ENCODE data around the gene ITIH5. TPM values are rescaled to one million over a fixed set of nuclear protein-coding genes. Genes with fewer than 3 reads are reported as not detected.

ITIH5 gene
- total and polyA plus RNA-seq, 2 donors (not counting 1 experiment from before 2014, with no cell fraction given), result not detected

GRCh38 chr10:7707858-7708622 is 41.3 kb upstream of the ITIH5 start:
- no peak for ATAC-seq (ENCODE audit: low read depth)
- CTCF ChIA-PET, result interaction anchor here (2.2 kb wide), 1 partner anchor 21 kb away, joined by 5 read pairs; no protein-coding TSS in a partner anchor
- TF ChIP-seq CTCF (IDR thresholded peaks at IDR 0.05) (no peak), EZH2 (IDR thresholded peaks at IDR 0.05; ENCODE audit: borderline replicate concordance, insufficient read depth, low read depth, low read length, poor library complexity, severe bottlenecking) (no peak)

GRCh38 chr10:7707102-7707501 is 40.3 kb upstream of the ITIH5 start:
- no peak for ATAC-seq (ENCODE audit: low read depth)
- intact Hi-C loops (cut with micrococcal nuclease), result no loop called here
- Histone ChIP-seq H2AFZ (ENCODE audit: insufficient read depth, low read depth, low read length, poor library complexity, severe bottlenecking) (no peak overlapping the region), H3K4me2 (replicated peaks; ENCODE audit: low read depth, low read length, poor library complexity, severe bottlenecking) (no peak overlapping the region), H3K9me3 (ENCODE audit: control extremely low read depth in 1 of 3, control insufficient read depth in 2 of 3, insufficient read depth in 1 of 3, low read length in 2 of 3) (peaks cover 0 to 1% (median 0%) of the 10 kb centered on the region in 3 donors), H3K27ac (ENCODE audit: low read length in 2 of 2) (no peak overlapping the region), H3K79me2 (ENCODE audit: control insufficient read depth, insufficient read depth, low read length) (no peaks in the 10 kb centered on the region), H4K20me1 (ENCODE audit: control insufficient read depth, insufficient read depth, low read length, poor library complexity, severe bottlenecking) (no peaks in the 10 kb centered on the region), H3K36me3 (replicated peaks in 1 of 2; ENCODE audit: control extremely low read depth in 1 of 2, control insufficient read depth in 1 of 2, extremely low read depth in 1 of 2, insufficient read depth in 2 of 2, low read length in 1 of 2) (no peaks in the 10 kb centered on the region), H3K9ac (ENCODE audit: low read length) (no peak overlapping the region), H3K4me3 (ENCODE audit: control extremely low read depth in 1 of 5, extremely low read depth in 1 of 5, insufficient read depth in 1 of 5, low read depth in 2 of 5, low read length in 4 of 5) (no peak overlapping the region), H3K27me3 (replicated peaks in 1 of 4; ENCODE audit: control extremely low read depth in 1 of 4, control insufficient read depth in 3 of 4, insufficient read depth in 4 of 4, low read length in 3 of 4) (peaks cover 0 to 4% (median 2%) of the 10 kb centered on the region in 4 experiments), H3K4me1 (ENCODE audit: control insufficient read depth in 2 of 2, insufficient read depth in 2 of 2, low read length in 2 of 2) (no peaks in the 10 kb centered on the region)
- 80% methylated on average over 1 of the region's 4 CpGs for WGBS (ENCODE audit: insufficient coverage)
- H3K4me3 Mint-ChIP-seq, result no peak overlapping the region
- peaks cover 53% of the 10 kb centered on the region for H3K27me3 Mint-ChIP-seq
- no peak for TF ChIP-seq CTCF (IDR thresholded peaks at IDR 0.05)
- no peak for TF ChIP-seq EZH2 (IDR thresholded peaks at IDR 0.05; ENCODE audit: borderline replicate concordance, insufficient read depth, low read depth, low read length, poor library complexity, severe bottlenecking)
- no peak for DNase-seq
- ChIA-PET POLR2A (no interaction called here), CTCF (no interaction called here)
- peaks cover 2% of the 10 kb centered on the region for H3K9me3 Mint-ChIP-seq (ENCODE audit: insufficient read depth)
- H3K27ac Mint-ChIP-seq, result no peak overlapping the region
- no peaks in the 10 kb centered on the region for H3K4me1 Mint-ChIP-seq

More at GRCh38 chr10:7707858-7708622, 41.3 kb upstream of the ITIH5 start:
- no peaks in the 10 kb centered on the region for H3K4me1 ChIP-seq (ENCODE audit: control insufficient read depth in 2 of 2, insufficient read depth in 2 of 2, low read length in 2 of 2)
- POLR2A ChIA-PET, result no interaction called here
- H4K20me1 ChIP-seq (ENCODE audit: control insufficient read depth, insufficient read depth, low read length, poor library complexity, severe bottlenecking), result no peaks in the 10 kb centered on the region
- H3K4me2 ChIP-seq (replicated peaks; ENCODE audit: low read depth, low read length, poor library complexity, severe bottlenecking), result no peak overlapping the region
- H3K4me3 ChIP-seq (ENCODE audit: control extremely low read depth in 1 of 5, extremely low read depth in 1 of 5, insufficient read depth in 1 of 5, low read depth in 2 of 5, low read length in 4 of 5), result no peak overlapping the region
- H3K4me3 Mint-ChIP-seq, result no peak overlapping the region
- peaks cover 0 to 4% (median 2%) of the 10 kb centered on the region in 4 experiments for H3K27me3 ChIP-seq (replicated peaks in 1 of 4; ENCODE audit: control extremely low read depth in 1 of 4, control insufficient read depth in 3 of 4, insufficient read depth in 4 of 4, low read length in 3 of 4)
- H3K27ac ChIP-seq (ENCODE audit: low read length in 2 of 2), result no peak overlapping the region
- H3K79me2 ChIP-seq (ENCODE audit: control insufficient read depth, insufficient read depth, low read length), result no peaks in the 10 kb centered on the region
- H2AFZ ChIP-seq (ENCODE audit: insufficient read depth, low read depth, low read length, poor library complexity, severe bottlenecking), result no peak overlapping the region
- H3K4me1 Mint-ChIP-seq, result no peaks in the 10 kb centered on the region
- H3K27me3 Mint-ChIP-seq, result peaks cover 50% of the 10 kb centered on the region
- no peak for DNase-seq
- H3K9me3 ChIP-seq (ENCODE audit: control extremely low read depth in 1 of 3, control insufficient read depth in 2 of 3, insufficient read depth in 1 of 3, low read length in 2 of 3), result peaks cover 0 to 1% (median 0%) of the 10 kb centered on the region in 3 donors
- H3K36me3 ChIP-seq (replicated peaks in 1 of 2; ENCODE audit: control extremely low read depth in 1 of 2, control insufficient read depth in 1 of 2, extremely low read depth in 1 of 2, insufficient read depth in 2 of 2, low read length in 1 of 2), result no peaks in the 10 kb centered on the region
- no peak overlapping the region for H3K27ac Mint-ChIP-seq
- no peak overlapping the region for H3K9ac ChIP-seq (ENCODE audit: low read length)
- H3K9me3 Mint-ChIP-seq (ENCODE audit: insufficient read depth), result peaks cover 2% of the 10 kb centered on the region
- 100% methylated on average over 4 of the region's 5 CpGs for WGBS (ENCODE audit: insufficient coverage)
- intact Hi-C loops (cut with micrococcal nuclease), result no loop called here
